Astrocyte of the spinal cord (primary cell): Measurements from ENCODE around the gene ZNF280D.

Experiments
- DNase-seq: peaks from one replicate; pipeline ENCODE4 v3.0.0; 2011; ENCODE audit warnings: low read depth, low spot score
- H3K4me3 ChIP-seq: 2 replicates; pipeline ENCODE4 v1.5.1; 2011; ENCODE audit warnings: low read depth, mild to moderate bottlenecking, low read length, moderate library complexity
- CTCF ChIP-seq: IDR thresholded peaks from 2 replicates; pipeline ENCODE4 v1.5.1; 2012; ENCODE audit warnings: low read depth, mild to moderate bottlenecking, low read length, inconsistent platforms
- in situ Hi-C: cut with HindIII; loops from 2 replicates; pipeline ENCODE4 v1.10.0; 2017; ENCODE audit warnings: low sequenced_read_pairs

ZNF280D gene

DNA sequence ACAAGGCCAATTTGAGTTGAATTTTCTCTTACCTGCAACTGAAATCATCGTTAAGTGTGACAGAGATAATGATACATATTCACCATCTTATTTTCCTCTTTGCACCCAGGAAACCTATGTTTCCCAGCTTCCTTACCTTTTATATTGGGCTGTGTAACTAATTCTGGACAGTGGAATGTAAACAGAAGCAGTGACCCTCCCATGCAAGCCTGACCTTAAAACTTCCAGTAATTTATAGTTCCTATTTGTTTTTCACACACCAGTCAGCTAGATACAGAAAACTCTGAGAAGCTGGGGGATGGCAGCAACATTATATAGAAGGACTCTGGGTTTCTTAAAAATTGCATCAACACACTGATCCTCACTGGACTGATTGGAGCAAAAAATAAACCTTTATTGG lies 4.5 kb upstream of the ZNF280D start:
- no peak for TF ChIP-seq CTCF
- DNase-seq = no peak
- H3K4me3 ChIP-seq = no peak overlapping the region
- in situ Hi-C loops = no loop called here

DNA sequence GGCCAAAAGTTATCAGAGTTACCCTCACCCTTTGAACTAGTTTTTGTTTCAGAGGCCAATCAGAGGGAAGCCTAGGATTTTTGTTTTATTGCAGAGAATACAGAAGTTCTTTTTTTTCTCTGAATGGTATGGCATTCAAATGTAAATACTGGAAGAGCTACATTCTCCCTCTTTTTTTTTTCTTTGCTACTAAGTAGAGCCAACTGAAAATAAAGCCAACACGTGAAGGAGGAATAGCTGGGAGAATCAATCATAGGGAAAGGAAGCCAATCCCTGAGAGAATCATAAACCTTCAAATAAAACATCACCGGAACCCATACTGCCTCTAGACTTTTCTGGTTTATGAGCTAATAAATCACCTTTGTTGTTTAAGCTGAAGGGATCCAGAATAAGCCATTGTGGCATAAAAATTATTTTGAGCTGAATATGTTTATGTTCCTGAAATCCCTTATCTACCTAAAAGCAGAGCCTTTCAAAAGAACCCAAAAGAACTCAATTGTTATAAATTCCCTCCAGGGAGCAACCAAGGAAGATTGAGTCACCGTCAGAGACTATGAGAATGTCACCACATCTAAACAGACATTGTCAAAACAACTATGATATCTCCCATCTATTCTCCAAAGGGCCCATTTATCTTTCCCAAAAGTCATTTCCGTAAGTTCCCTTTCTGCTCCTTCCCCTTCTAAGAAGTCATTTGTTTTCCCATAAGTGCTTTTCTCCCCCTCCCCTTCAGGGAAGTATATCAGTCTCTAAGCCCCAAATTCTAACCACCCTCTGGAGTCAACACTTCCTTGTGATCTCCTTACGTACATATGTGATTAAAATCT lies 3.8 kb upstream of the ZNF280D start:
- no peak overlapping the region for H3K4me3 ChIP-seq
- no peak for DNase-seq
- in situ Hi-C loops = no loop called here
- no peak for TF ChIP-seq CTCF

GRCh38 chr15:56736308-56736707 lies 3.0 kb upstream of the ZNF280D start:
- DNase-seq = peak; percentile 81
- no peak overlapping the region for H3K4me3 ChIP-seq
- in situ Hi-C loops = no loop called here
- TF ChIP-seq CTCF = no peak

DNA sequence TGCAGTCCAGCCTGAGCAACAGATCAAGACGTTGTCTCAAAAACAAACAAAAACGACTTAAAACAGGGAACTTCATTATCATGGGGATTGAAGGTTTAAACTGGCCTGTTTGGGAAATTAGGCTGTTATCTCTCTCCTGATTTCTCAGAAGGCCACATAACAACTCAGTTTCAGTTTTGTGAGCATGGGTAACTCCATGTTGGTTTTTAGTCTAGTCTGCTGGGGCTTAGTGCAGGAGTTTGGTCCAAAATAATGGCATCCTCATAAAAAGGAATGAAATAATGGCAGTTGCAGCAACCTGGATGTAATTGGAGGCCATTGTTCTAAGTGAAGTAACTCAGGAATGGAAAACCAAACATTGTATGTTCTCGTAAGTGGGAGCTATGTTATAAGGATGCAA lies 2.3 kb upstream of the ZNF280D start:
- no peak for TF ChIP-seq CTCF

GRCh38 chr15:56734013-56734635 lies 815 bp upstream of the ZNF280D start:
- in situ Hi-C loops = no loop called here
- no peak for DNase-seq
- H3K4me3 ChIP-seq = no peak overlapping the region
- TF ChIP-seq CTCF = no peak

More for the DNA sequence above, 2.3 kb upstream of the ZNF280D start:
- H3K4me3 ChIP-seq = no peak overlapping the region
- in situ Hi-C loops = no loop called here
- DNase-seq = no peak

GRCh38 chr15:56732886-56733135 lies 498 bp downstream of the ZNF280D start:
- peak; percentile 80 for DNase-seq
- H3K4me3 ChIP-seq = peak overlapping the region; percentile 72
- in situ Hi-C loops = no loop called here
- no peak for TF ChIP-seq CTCF
